ENCODE data around the gene ZNF580. TPM values are rescaled to one million over a fixed set of nuclear protein-coding genes. Genes with fewer than 3 reads are reported as not detected.

Gene ZNF580
- total RNA-seq, 1 donor from 2014 or later: 81.2 TPM

DNA sequence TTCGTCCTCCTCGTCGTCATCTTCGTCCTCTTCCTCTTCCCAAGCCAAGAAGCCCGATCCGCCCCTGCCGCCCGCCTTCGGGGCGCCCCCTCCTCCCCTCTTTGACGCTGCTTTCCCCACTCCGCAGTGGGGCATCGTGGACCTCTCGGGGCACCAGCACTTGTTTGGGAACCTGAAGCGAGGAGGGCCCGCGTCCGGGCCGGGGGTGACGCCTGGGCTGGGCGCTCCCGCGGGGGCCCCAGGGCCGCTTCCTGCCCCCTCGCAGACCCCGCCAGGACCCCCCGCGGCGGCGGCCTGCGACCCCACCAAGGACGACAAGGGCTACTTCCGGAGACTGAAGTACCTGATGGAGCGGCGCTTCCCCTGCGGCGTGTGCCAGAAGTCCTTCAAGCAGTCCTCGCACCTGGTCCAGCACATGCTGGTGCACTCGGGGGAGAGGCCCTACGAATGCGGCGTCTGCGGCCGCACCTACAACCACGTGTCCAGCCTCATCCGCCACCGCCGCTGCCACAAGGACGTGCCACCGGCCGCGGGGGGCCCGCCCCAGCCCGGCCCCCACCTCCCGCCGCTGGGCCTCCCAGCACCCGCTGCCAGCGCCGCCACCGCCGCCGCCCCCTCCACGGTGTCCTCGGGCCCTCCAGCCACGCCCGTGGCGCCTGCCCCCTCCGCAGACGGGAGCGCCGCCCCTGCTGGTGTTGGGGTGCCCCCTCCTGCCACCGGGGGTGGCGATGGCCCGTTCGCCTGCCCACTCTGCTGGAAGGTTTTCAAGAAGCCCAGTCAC lies 26.7 kb upstream of the ZNF580 start:
- TF ChIP-seq, protein P1, sequence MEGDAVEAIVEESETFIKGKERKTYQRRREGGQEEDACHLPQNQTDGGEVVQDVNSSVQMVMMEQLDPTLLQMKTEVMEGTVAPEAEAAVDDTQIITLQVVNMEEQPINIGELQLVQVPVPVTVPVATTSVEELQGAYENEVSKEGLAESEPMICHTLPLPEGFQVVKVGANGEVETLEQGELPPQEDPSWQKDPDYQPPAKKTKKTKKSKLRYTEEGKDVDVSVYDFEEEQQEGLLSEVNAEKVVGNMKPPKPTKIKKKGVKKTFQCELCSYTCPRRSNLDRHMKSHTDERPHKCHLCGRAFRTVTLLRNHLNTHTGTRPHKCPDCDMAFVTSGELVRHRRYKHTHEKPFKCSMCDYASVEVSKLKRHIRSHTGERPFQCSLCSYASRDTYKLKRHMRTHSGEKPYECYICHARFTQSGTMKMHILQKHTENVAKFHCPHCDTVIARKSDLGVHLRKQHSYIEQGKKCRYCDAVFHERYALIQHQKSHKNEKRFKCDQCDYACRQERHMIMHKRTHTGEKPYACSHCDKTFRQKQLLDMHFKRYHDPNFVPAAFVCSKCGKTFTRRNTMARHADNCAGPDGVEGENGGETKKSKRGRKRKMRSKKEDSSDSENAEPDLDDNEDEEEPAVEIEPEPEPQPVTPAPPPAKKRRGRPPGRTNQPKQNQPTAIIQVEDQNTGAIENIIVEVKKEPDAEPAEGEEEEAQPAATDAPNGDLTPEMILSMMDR (IDR thresholded peaks at IDR 0.05): no peak
- H3K4me1 Mint-ChIP-seq: peaks cover 38% of the 10 kb centered on the region
- ATAC-seq (ENCODE audit: low read depth) (no peak), DNase-seq (no peak)
- H3K27ac Mint-ChIP-seq: no peak overlapping the region
- intact Hi-C loops (cut with micrococcal nuclease): no loop called here
- ChIA-PET POLR2A (no interaction called here), CTCF (no interaction called here)
- no peaks in the 10 kb centered on the region for H3K27me3 Mint-ChIP-seq
- H3K36me3 Mint-ChIP-seq (ENCODE audit: low read depth): peaks cover 46% of the 10 kb centered on the region
- no peaks in the 10 kb centered on the region for H3K9me3 Mint-ChIP-seq
- no peak overlapping the region for H3K4me3 Mint-ChIP-seq

DNA sequence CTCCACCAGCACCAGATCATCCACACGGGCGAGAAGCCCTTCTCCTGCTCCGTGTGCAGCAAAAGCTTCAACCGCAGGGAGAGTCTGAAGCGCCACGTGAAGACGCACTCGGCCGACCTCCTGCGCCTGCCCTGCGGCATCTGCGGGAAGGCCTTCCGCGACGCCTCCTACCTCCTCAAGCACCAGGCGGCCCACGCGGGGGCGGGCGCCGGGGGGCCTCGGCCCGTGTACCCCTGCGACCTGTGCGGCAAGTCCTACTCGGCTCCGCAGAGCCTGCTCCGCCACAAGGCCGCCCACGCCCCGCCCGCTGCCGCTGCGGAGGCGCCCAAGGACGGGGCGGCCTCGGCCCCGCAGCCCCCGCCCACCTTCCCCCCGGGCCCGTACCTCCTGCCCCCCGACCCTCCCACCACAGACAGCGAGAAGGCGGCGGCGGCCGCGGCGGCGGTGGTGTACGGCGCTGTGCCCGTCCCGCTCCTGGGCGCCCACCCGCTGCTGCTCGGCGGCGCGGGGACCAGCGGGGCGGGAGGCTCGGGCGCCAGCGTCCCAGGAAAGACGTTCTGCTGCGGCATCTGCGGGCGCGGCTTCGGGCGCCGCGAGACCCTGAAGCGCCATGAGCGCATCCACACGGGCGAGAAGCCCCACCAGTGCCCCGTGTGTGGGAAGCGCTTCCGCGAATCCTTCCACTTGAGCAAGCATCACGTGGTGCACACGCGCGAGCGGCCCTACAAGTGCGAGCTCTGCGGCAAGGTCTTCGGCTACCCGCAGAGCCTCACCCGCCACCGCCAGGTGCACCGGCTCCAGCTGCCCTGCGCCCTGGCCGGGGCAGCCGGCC lies 25.9 kb upstream of the ZNF580 start:
- Mint-ChIP-seq H3K4me3 (no peak overlapping the region), H3K27me3 (no peaks in the 10 kb centered on the region), H3K27ac (no peak overlapping the region), H3K4me1 (peaks cover 32% of the 10 kb centered on the region), H3K9me3 (no peaks in the 10 kb centered on the region), H3K36me3 (ENCODE audit: low read depth) (peaks cover 38% of the 10 kb centered on the region)
- ATAC-seq (ENCODE audit: low read depth) (no peak), DNase-seq (no peak)
- POLR2A ChIA-PET: no interaction called here
- intact Hi-C loops (cut with micrococcal nuclease): no loop called here
- TF ChIP-seq, protein P1 (IDR thresholded peaks at IDR 0.05): no peak
- CTCF ChIA-PET: no interaction called here

DNA sequence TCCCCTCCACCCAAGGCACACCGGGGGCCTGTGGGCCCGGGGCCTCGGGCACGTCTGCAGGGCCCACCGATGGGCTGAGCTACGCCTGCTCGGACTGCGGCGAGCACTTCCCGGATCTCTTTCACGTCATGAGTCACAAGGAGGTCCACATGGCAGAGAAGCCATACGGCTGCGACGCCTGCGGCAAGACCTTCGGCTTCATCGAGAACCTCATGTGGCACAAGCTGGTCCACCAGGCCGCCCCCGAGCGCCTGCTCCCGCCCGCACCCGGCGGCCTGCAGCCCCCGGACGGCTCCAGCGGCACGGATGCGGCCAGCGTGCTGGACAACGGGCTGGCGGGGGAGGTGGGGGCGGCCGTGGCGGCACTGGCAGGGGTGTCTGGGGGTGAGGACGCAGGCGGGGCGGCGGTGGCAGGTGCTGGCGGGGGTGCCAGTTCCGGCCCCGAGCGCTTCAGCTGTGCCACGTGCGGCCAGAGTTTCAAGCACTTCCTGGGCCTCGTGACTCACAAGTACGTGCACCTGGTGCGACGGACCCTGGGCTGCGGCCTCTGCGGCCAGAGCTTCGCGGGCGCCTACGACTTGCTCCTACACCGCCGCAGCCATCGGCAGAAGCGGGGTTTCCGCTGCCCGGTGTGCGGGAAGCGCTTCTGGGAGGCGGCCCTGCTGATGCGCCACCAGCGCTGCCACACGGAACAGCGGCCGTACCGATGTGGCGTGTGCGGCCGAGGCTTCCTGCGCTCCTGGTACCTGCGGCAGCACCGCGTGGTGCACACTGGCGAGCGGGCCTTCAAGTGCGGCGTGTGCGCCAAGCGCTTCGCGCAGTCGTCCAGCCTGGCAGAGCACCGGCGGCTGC lies 25.0 kb upstream of the ZNF580 start:
- ChIA-PET POLR2A (no interaction called here), CTCF (no interaction called here)
- H3K9me3 Mint-ChIP-seq: no peaks in the 10 kb centered on the region
- no peaks in the 10 kb centered on the region for H3K27me3 Mint-ChIP-seq
- H3K4me3 Mint-ChIP-seq: no peak overlapping the region
- TF ChIP-seq, protein P1 (IDR thresholded peaks at IDR 0.05): no peak
- no peak overlapping the region for H3K27ac Mint-ChIP-seq
- H3K4me1 Mint-ChIP-seq: peaks cover 27% of the 10 kb centered on the region
- H3K36me3 Mint-ChIP-seq (ENCODE audit: low read depth): peaks cover 32% of the 10 kb centered on the region
- ATAC-seq (ENCODE audit: low read depth) (no peak), DNase-seq (no peak)
- intact Hi-C loops (cut with micrococcal nuclease): no loop called here

DNA sequence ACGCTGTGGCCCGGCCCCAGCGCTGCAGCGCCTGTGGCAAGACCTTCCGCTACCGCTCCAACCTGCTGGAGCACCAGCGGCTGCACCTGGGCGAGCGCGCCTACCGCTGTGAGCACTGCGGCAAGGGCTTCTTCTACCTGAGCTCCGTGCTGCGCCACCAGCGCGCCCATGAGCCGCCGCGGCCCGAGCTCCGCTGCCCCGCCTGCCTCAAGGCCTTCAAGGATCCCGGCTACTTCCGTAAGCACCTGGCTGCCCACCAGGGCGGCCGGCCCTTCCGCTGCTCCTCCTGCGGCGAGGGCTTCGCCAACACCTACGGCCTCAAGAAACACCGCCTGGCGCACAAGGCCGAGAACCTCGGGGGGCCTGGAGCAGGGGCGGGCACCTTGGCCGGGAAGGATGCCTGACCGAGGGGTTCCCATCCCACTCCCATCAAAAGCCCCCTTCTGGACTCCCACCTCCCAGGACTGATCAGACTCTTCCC lies 24.4 kb upstream of the ZNF580 start:
- H3K4me3 Mint-ChIP-seq: no peak overlapping the region
- ATAC-seq (ENCODE audit: low read depth): no peak
- TF ChIP-seq, protein P1 (IDR thresholded peaks at IDR 0.05): no peak
- H3K27me3 Mint-ChIP-seq: no peaks in the 10 kb centered on the region
- ChIA-PET CTCF (no interaction called here), POLR2A (no interaction called here)
- H3K4me1 Mint-ChIP-seq: peaks cover 20% of the 10 kb centered on the region
- H3K27ac Mint-ChIP-seq: no peak overlapping the region
- no peaks in the 10 kb centered on the region for H3K9me3 Mint-ChIP-seq
- no peak for DNase-seq
- intact Hi-C loops (cut with micrococcal nuclease): no loop called here
- peaks cover 34% of the 10 kb centered on the region for H3K36me3 Mint-ChIP-seq (ENCODE audit: low read depth)

All from activated B cell treated with CpG ODN at 0.5 μM for 24 hours (primary cell).